WI38 (cell line): ENCODE measurements around the gene TGFBRAP1.

Experiments used
- H3K4me3 ChIP-seq: 2 replicates; pipeline ENCODE4 v1.5.1; 2011; ENCODE audit warnings: low read depth, mild to moderate bottlenecking, control low read depth, low read length
- CTCF ChIP-seq: IDR thresholded peaks from 2 replicates; pipeline ENCODE4 v1.5.1; 2012; ENCODE audit warnings: low read depth, mild to moderate bottlenecking, control low read depth, low read length

TGFBRAP1 gene

DNA sequence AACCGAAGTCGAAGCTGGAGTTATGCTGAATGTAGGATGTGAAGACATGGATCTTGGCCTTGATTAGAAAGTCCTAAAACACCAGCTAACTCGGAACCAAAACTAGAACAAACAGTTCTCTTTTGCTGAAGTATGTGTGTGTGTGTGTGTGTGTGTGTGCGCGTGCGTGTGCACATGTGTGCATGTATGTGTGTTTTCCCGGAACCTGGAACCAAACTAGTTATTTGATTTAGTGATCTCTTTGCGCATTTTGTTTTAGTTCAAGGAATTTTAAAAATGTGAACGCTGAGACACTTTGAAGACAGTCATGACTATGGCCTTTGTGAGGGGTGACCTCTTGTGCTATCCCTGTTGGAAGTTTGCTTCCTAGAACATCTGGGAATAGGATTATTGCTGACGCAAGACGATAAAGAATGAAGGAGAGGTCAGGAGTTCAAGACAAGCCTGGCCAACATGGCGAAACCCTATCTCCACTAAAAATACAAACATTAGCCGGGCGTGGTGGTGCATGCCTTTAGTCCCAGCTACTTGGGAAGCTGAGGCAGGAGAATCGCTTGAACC lies 45.5 kb upstream of the TGFBRAP1 start:
- no peak overlapping the region for H3K4me3 ChIP-seq
- no peak for TF ChIP-seq CTCF

GRCh38 chr2:105373895-105374401 lies 44.4 kb upstream of the TGFBRAP1 start:
- TF ChIP-seq CTCF, result no peak
- H3K4me3 ChIP-seq, result no peak overlapping the region

GRCh38 chr2:105373344-105373781 lies 43.8 kb upstream of the TGFBRAP1 start:
- no peak overlapping the region for H3K4me3 ChIP-seq
- no peak for TF ChIP-seq CTCF

GRCh38 chr2:105371810-105372209 lies 42.3 kb upstream of the TGFBRAP1 start:
- H3K4me3 ChIP-seq, result no peak overlapping the region
- TF ChIP-seq CTCF, result no peak

GRCh38 chr2:105371156-105371555 lies 41.6 kb upstream of the TGFBRAP1 start:
- H3K4me3 ChIP-seq, result no peak overlapping the region
- no peak for TF ChIP-seq CTCF

GRCh38 chr2:105369777-105370690 lies 40.5 kb upstream of the TGFBRAP1 start:
- H3K4me3 ChIP-seq, result no peak overlapping the region
- TF ChIP-seq CTCF, result peak; percentile 59

GRCh38 chr2:105368759-105369408 lies 39.3 kb upstream of the TGFBRAP1 start:
- no peak for TF ChIP-seq CTCF
- H3K4me3 ChIP-seq, result no peak overlapping the region
